ENCODE measurements around the gene PRRC1.
"Not testable (repeated sequence)": the region's sequence is repeated elsewhere in the genome, so short reads cannot be mapped to it uniquely, and the experiment has no call there.

PRRC1 gene

GRCh38 chr5:127517480-127518318, at the start of gene PRRC1:
Gene PRRC1 (plus strand): TSS chr5:127517640. CDS start chr5:127523480, 5,840 bp downstream.
- no peak for FAIRE-seq

GRCh38 chr5:127471211-127471610, 46.2 kb upstream of the PRRC1 start:
- no peak for FAIRE-seq

- FAIRE-seq, result no peak
Measured at GRCh38 chr5:127472700-127473099, 44.7 kb upstream of the PRRC1 start.

GRCh38 chr5:127486471-127486870, 31.0 kb upstream of the PRRC1 start:
- no peak for FAIRE-seq

GRCh38 chr5:127492854-127493738, 24.3 kb upstream of the PRRC1 start:
- peak; percentile 83 for FAIRE-seq

- FAIRE-seq, result no peak
Measured at GRCh38 chr5:127498548-127498947, 18.9 kb upstream of the PRRC1 start.

GRCh38 chr5:127505905-127506304, 11.5 kb upstream of the PRRC1 start:
- FAIRE-seq, result no peak

GRCh38 chr5:127506616-127507015, 10.8 kb upstream of the PRRC1 start:
- no peak for FAIRE-seq

GRCh38 chr5:127508644-127509373, 8.6 kb upstream of the PRRC1 start:
- no peak for FAIRE-seq

- no peak for FAIRE-seq
Measured at GRCh38 chr5:127513408-127513970, 4.0 kb upstream of the PRRC1 start.

- no peak for FAIRE-seq
Measured at GRCh38 chr5:127514816-127515215, 2.6 kb upstream of the PRRC1 start.

- FAIRE-seq, result no peak
Measured at GRCh38 chr5:127515693-127516440, 1.6 kb upstream of the PRRC1 start.

- no peak for FAIRE-seq
Measured at GRCh38 chr5:127517110-127517479, 345 bp upstream of the PRRC1 start.

GRCh38 chr5:127518319-127518621, 830 bp downstream of the PRRC1 start:
- no peak for FAIRE-seq

GRCh38 chr5:127519527-127519926, 2.1 kb downstream of the PRRC1 start:
- no peak for FAIRE-seq

- no peak for FAIRE-seq
Measured at GRCh38 chr5:127521138-127521770, 3.8 kb downstream of the PRRC1 start.

GRCh38 chr5:127525181-127525580, 7.7 kb downstream of the PRRC1 start:
- FAIRE-seq, result no peak

- FAIRE-seq, result peak; percentile 13
Measured at GRCh38 chr5:127529904-127530682, 12.7 kb downstream of the PRRC1 start.

- FAIRE-seq, result peak; percentile 95
Measured at GRCh38 chr5:127536687-127537086, 19.2 kb downstream of the PRRC1 start.

- not testable (repeated sequence) for FAIRE-seq
Measured at GRCh38 chr5:127540553-127540952, 23.1 kb downstream of the PRRC1 start.

GRCh38 chr5:127545249-127545648, 27.8 kb downstream of the PRRC1 start:
- FAIRE-seq, result not testable (repeated sequence)

Data from G401.6 (cell line).